DMS 273 (cell line): ENCODE measurements around the gene SPOCD1.

Source experiments
- DNase-seq: peaks from one replicate; lab custom pipeline; 2025; ENCODE audit not compliant: unreplicated experiment; lab: John Stamatoyannopoulos, UW

The SPOCD1 gene

GRCh38 chr1:31788138-31788824 is 27.5 kb downstream of the SPOCD1 start:
- DNase-seq = peak; percentile 95

- no peak for DNase-seq
Measured at GRCh38 chr1:31787786-31788137, 28.1 kb downstream of the SPOCD1 start.

GRCh38 chr1:31787261-31787660 is 28.6 kb downstream of the SPOCD1 start:
- DNase-seq = no peak

- DNase-seq = no peak
Measured at GRCh38 chr1:31786366-31787060, 29.3 kb downstream of the SPOCD1 start.

- DNase-seq = no peak
Measured at GRCh38 chr1:31785947-31786290, 29.9 kb downstream of the SPOCD1 start.

- peak; percentile 89 for DNase-seq
Measured at GRCh38 chr1:31785020-31785946, 30.5 kb downstream of the SPOCD1 start.

GRCh38 chr1:31784356-31785019 is 31.3 kb downstream of the SPOCD1 start:
- DNase-seq = no peak

DNA sequence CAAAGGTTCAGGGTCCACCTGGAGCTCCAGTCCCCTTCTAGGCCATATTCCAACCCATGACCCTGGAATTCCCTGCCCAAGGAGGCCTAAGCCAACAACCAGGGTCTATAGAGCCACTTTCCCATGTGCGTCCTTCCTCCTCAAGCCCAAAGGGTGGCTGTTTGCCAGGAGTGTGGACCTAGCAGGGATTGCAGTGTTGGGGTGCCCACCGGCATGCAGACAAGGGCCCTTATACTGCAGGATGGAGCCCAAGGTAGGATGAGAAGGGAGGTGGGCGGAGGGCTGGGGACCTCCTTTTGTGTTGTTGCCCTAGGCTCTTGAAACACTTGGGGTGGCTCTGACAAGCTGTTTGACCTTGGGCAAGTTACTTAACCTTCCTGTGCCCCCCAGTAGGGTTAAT is 32.0 kb downstream of the SPOCD1 start:
- no peak for DNase-seq

- DNase-seq = no peak
Measured at GRCh38 chr1:31782421-31783410, 33.1 kb downstream of the SPOCD1 start.

DNA sequence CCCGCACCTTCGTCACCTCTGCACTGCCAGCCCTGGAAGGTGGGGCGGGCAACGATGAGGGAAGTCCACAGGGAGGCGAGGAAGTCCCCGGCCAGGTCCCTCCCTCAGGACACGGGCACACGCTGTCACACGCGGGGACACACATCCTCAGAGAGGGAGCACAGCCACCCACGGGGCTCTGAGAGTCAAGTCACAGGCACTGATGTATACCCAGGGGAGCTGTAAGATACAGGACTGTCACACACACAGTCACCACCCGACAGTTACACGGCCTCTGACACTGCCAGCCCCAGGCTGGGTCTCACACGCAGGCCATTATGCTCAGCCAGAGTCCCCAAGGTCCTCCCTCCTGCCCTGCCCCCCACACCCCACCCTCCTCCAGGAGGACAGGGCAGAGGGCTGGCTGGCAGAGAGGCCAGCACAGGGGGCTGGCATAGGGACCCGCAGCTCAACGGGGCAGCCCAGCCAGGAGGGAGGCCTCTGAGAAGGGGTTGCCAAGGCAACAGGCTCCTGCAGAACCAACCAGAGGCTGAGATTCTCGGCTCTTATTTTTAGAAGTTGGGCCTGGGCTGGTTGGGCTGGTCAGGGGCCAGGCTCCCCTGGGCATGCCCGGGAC is 34.0 kb downstream of the SPOCD1 start:
- peak; percentile 69 for DNase-seq

DNA sequence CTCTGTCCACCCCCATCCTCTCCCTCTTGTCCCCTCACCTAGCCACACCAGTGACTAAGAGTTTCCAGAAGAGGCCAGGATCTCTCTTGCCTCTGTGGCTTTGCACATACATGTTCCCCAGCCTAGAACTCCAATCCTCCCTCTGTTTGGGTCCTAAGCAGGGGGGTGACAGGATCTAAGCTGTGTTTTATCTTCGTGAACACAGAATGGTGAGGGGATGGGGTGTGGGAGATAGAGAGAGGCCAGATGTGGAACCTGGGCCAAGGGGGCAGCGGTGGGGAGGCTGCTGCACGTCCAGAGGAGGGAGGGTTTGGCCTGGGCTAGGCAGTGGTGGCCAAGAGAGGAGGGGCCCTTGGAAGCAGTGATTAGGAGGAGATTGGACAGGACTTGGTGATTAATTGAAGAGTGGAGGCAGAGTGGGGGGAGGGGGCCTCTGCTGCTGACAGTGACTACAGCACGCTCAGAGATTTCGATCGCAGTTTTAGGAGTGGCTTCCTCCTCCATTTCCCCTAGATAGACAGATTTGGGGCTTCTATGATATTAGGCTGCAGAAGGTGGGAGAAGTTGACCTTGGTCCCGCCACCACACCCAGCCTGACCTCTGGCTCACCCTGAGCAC is 34.6 kb downstream of the SPOCD1 start:
- DNase-seq = no peak

- DNase-seq = no peak
Measured at GRCh38 chr1:31780632-31781031, 35.2 kb downstream of the SPOCD1 start.

GRCh38 chr1:31779687-31780086 is 36.1 kb downstream of the SPOCD1 start:
- DNase-seq = no peak

GRCh38 chr1:31778763-31779488 is 36.9 kb downstream of the SPOCD1 start:
- DNase-seq = no peak

GRCh38 chr1:31776516-31776915 is 39.3 kb downstream of the SPOCD1 start:
- no peak for DNase-seq

- DNase-seq = no peak
Measured at GRCh38 chr1:31776032-31776431, 39.8 kb downstream of the SPOCD1 start.

- peak; percentile 64 for DNase-seq
Measured at GRCh38 chr1:31775210-31775999, 40.4 kb downstream of the SPOCD1 start.

DNA sequence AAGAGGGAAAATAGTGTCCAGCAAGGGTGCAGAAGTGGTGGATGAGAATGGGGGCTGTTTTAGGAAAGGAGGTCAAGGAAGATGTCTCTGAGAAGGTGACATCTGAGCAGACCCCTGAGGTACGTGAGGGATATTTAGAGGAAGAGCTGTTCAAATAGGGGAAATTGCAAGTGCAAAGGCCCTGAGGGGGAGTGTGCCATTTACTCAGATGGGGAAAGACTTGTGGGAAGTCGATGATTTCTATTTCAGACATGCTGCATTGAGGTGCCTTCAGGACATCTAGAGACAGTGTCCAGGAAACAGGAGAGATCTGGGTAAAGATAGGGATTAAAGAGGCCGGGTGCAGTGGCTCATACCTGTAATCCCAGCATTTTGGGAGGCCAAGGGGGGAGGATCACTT is 41.3 kb downstream of the SPOCD1 start:
- DNase-seq = no peak
